ENCODE measurements around the gene PRR16.

GRCh38 chr5:120638449-120638848 lies 174.3 kb downstream of the PRR16 start:
- TF ChIP-seq POLR2A (IDR thresholded peaks at IDR 0.05; ENCODE audit: low read length) = no peak
- no peak for TF ChIP-seq GATA1 (IDR thresholded peaks at IDR 0.05; ENCODE audit: low read depth, low read length)
